H7 (cell line): Measurements from ENCODE around the gene CGGBP1. TPM values are rescaled to one million over a fixed set of nuclear protein-coding genes. Genes with fewer than 3 reads are reported as not detected.
"Not testable (repeated sequence)": the region's sequence is repeated elsewhere in the genome, so short reads cannot be mapped to it uniquely, and the experiment has no call there.

ENCODE experiments used
- DNase-seq: peaks from one replicate; pipeline ENCODE4 v3.0.0; 2012
- H3K27me3 ChIP-seq: 2 replicates; pipeline ENCODE4 v1.6.0; 2011; ENCODE audit warnings: mild to moderate bottlenecking, low read length; ENCODE audit not compliant: control insufficient read depth, insufficient read depth
- H3K36me3 ChIP-seq: replicated peaks from 2 replicates; pipeline ENCODE4 v1.5.1; 2011; ENCODE audit warnings: low read length; ENCODE audit not compliant: control insufficient read depth, insufficient read depth
- H3K4me3 ChIP-seq: 2 replicates; pipeline ENCODE4 v1.5.1; 2011; ENCODE audit warnings: low read depth, mild to moderate bottlenecking, control low read depth, low read length, moderate library complexity; ENCODE audit not compliant: insufficient read depth
- total RNA-seq: library from RNA; depleted of rRNA; stranded (reverse); fragments of >200 nt; shearing (Covaris generic); gene quantifications from 2 replicates; pipeline ENCODE4 v1.2.3, GENCODE V29; 2014; rRNA removed

Gene CGGBP1
- total RNA-seq, 1 experiment from 2014 or later = 41.4 TPM

- DNase-seq = no peak
- H3K36me3 ChIP-seq = no peaks in the 10 kb centered on the region
- no peak overlapping the region for H3K4me3 ChIP-seq
- no peaks in the 10 kb centered on the region for H3K27me3 ChIP-seq
These were observed 39.8 kb downstream of the CGGBP1 start for GRCh38 chr3:88019024-88019423.

GRCh38 chr3:88015656-88016055, 43.1 kb downstream of the CGGBP1 start:
- H3K4me3 ChIP-seq, H3K27me3 ChIP-seq, H3K36me3 ChIP-seq, DNase-seq: not testable (repeated sequence)

DNA sequence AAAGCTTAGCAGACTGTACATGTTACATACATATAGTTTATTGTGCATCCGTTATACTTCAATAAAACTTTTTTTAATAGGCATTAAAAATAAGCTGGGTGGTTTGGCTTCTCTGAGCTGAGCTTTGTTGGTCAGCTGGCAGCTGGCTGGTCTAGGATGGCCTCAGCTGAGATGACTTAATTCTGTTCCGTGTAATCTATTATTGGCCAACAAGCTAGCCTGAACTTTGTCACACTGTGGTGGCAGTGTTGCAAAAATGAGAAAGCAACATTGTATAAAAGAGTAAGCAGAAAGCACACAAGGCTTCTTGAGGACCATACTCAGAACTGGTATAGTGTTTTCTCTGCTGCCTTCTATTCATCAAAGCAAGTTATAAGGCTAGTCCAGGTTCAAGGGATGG, 45.2 kb downstream of the CGGBP1 start:
- H3K4me3 ChIP-seq = no peak overlapping the region
- DNase-seq = no peak
- no peaks in the 10 kb centered on the region for H3K36me3 ChIP-seq
- H3K27me3 ChIP-seq = no peaks in the 10 kb centered on the region

DNA sequence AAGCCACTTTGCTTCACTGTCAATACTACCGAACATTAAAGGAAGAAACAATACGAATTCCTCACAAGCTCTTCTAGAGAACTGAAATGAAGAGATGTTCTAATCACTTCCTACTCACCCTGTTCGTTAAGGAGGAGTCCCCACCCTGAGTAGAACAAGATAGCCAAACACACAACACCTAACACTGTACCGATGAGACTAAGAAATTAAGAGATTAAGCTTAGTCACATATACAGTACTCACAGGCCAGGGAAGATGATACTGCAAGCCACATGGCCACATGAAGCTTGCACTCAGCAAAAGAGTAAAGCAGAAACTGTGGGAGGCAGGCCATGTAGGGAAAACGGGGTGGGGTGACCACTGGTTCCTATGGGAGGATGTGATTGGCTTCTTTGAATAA, 48.0 kb downstream of the CGGBP1 start:
- no peak for DNase-seq
- H3K27me3 ChIP-seq = no peaks in the 10 kb centered on the region
- no peak overlapping the region for H3K4me3 ChIP-seq
- H3K36me3 ChIP-seq = no peaks in the 10 kb centered on the region

DNA sequence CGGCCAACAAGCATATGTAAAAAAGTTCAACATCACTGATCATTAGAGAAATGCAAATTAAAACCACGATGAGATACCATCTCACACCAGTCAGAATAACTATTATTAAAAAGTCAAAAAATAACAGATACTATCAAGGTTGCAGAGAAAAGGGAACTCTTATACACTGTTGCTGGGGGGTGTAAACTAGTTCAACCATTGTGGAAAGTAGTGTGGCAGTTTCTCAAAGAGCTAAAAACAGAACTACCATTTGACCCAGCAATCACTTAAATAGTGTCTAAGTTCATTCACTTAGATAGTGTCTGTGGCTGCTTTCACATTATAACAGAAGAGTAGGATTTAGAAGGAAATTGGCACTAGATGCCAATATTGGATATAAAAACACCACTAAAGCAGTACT, 49.7 kb downstream of the CGGBP1 start:
- no peak for DNase-seq
- H3K36me3 ChIP-seq = no peaks in the 10 kb centered on the region
- H3K4me3 ChIP-seq = no peak overlapping the region
- H3K27me3 ChIP-seq = no peaks in the 10 kb centered on the region

DNA sequence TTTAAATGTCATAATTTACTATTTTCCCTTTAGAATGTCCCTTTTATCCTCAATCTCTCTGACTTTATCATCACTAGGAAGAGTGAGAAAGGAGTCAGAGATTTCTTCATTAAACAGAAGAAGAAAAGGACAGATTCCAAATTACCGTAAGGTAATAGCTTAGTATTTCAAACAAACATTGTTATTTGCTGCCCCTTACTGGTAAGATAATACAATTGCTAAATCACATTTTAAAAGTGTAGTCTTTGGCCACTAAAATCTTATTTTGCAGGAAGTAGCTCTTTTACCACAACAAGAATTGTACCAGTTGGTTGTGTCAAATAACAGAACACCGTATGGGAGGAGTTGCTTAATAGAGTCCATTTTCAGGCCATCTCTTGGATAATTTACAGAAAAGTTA, 53.7 kb downstream of the CGGBP1 start:
- Histone ChIP-seq H3K36me3 (no peaks in the 10 kb centered on the region), H3K4me3 (no peak overlapping the region), H3K27me3 (no peaks in the 10 kb centered on the region)
- no peak for DNase-seq

DNA sequence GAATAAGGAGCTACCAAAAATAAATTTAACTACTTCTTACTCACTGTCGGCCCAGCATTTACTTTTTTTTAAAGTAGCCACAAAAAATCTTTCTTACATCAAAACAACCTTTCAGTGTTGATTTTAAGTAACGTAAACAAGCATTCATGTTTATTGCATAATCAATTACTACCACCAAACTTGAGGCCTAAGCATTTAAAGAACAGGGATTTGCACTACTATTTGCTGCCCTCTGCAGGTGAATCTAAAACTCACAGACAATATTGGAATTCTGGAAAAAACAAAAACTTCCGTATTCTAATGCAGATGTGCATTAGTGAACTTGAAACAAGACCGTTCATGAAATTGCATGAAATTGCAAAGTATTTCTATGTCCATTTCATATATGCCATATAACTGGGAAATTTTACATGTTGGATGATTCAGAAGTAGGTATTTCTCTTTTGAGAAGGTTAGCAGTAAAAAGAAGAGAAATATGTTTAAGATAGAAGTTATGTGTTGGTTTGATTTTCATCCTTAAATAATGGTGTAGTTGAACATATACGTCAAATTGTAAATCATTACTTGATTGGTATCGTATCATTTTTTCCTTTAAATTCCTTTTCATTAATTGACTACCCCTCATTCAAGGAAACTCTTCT, 55.6 kb downstream of the CGGBP1 start:
- no peaks in the 10 kb centered on the region for H3K27me3 ChIP-seq
- H3K4me3 ChIP-seq = no peak overlapping the region
- DNase-seq = no peak
- no peaks in the 10 kb centered on the region for H3K36me3 ChIP-seq

- DNase-seq = no peak
- no peak overlapping the region for H3K4me3 ChIP-seq
- no peaks in the 10 kb centered on the region for H3K27me3 ChIP-seq
- no peaks in the 10 kb centered on the region for H3K36me3 ChIP-seq
These were observed 56.4 kb downstream of the CGGBP1 start for GRCh38 chr3:88002448-88002847.

Other genes starting within 250 kb of the CGGBP1 start
- gene ZNF654, start 250 bp upstream of the CGGBP1 start, total RNA-seq = 2.1 and 3.5 TPM in 2 replicates
- gene C3orf38, start 91.0 kb upstream of the CGGBP1 start, total RNA-seq = 17.3 and 24.5 TPM in 2 replicates